Lower leg skin (tissue), 4 donors: ENCODE measurements around the gene JAKMIP2. TPM values are rescaled to one million over a fixed set of nuclear protein-coding genes. Genes with fewer than 3 reads are reported as not detected.

ENCODE experiments used
- DNase-seq, 2 donors: peaks; one replicate each; pipeline ENCODE4 v3.0.0-alpha.2; 2019; ENCODE audit warnings: low spot score in 2 of 2
- H3K4me3 ChIP-seq: fragments of 200-600 bp; sonication (generic); 2 replicates; pipeline ENCODE4 v1.5.1; 2017; ENCODE audit warnings: mild to moderate bottlenecking, low read depth; ENCODE audit not compliant: poor library complexity, severe bottlenecking
- CTCF ChIP-seq, 3 donors: fragments of 450-650 bp; IDR thresholded peaks; one replicate each; pipeline ENCODE4 v1.5.1; 2016; ENCODE audit warnings: antibody characterized with exemption in 3 of 3, mild to moderate bottlenecking in 3 of 3, moderate library complexity in 2 of 3
- POLR2A ChIP-seq, 2 donors: fragments of 450-650 bp; IDR thresholded peaks; one replicate each; pipeline ENCODE4 v1.6.1; 2016 to 2017; ENCODE audit warnings: antibody characterized with exemption in 2 of 2, mild to moderate bottlenecking in 1 of 2, moderate library complexity in 1 of 2
- WGBS, 2 donors: methylation state at CpG; one replicate each; pipeline ENCODE4 v1.1.5; 2018; 5-methylcytosine and 5-hydroxymethylcytosine counted together
- intact Hi-C: fragments of 100-400 bp; cut with DNase I; formaldehyde crosslinking; loops from one replicate; pipeline ENCODE4 v1.15.0; 2023; ENCODE audit warnings: low total_unique reads
- total RNA-seq, 4 donors: library from RNA; depleted of rRNA; stranded (reverse); fragments of >200 nt; gene quantifications; one replicate each; pipeline ENCODE4 v1.1.0, GENCODE V29; 2016

JAKMIP2 gene
- total RNA-seq, 4 donors from 2014 or later: 0.23 to 0.34 (median 0.23) TPM; not detected in 1

- WGBS, 2 donors: 77 to 80% methylated on average over 8 of the region's 8 CpGs
- no peak overlapping the region for H3K4me3 ChIP-seq
- TF ChIP-seq POLR2A (IDR thresholded peaks at IDR 0.05) (no peak), CTCF (IDR thresholded peaks at IDR 0.05) (no peak)
- intact Hi-C loops: no loop called here
- DNase-seq: no peak
Observed at GRCh38 chr5:147658293-147658932, 124.1 kb downstream of the JAKMIP2 start.

- no peak for DNase-seq
- TF ChIP-seq POLR2A (IDR thresholded peaks at IDR 0.05): no peak
- no peak overlapping the region for H3K4me3 ChIP-seq
- WGBS, 2 donors: 68 to 72% methylated on average over 1 of the region's 1 CpG
- intact Hi-C loops: no loop called here
Observed at GRCh38 chr5:147648597-147648996, 133.9 kb downstream of the JAKMIP2 start.

GRCh38 chr5:147645197-147645596 is 137.3 kb downstream of the JAKMIP2 start:
- 88 to 90% methylated on average over 11 of the region's 11 CpGs for WGBS, 2 donors
- DNase-seq: no peak
- TF ChIP-seq POLR2A (IDR thresholded peaks at IDR 0.05): no peak
- TF ChIP-seq CTCF (IDR thresholded peaks at IDR 0.05): no peak
- intact Hi-C loops: no loop called here
- H3K4me3 ChIP-seq: no peak overlapping the region

- intact Hi-C loops: no loop called here
- H3K4me3 ChIP-seq: no peak overlapping the region
- DNase-seq: no peak
- WGBS, 2 donors: 80 to 83% methylated on average over 1 of the region's 1 CpG
- TF ChIP-seq CTCF (IDR thresholded peaks at IDR 0.05): no peak
- no peak for TF ChIP-seq POLR2A (IDR thresholded peaks at IDR 0.05)
Observed at GRCh38 chr5:147644460-147644859, 138.1 kb downstream of the JAKMIP2 start.

GRCh38 chr5:147643142-147643541 is 139.4 kb downstream of the JAKMIP2 start:
- intact Hi-C loops: no loop called here
- DNase-seq: no peak
- WGBS, 2 donors: 58 to 68% methylated on average over 1 of the region's 1 CpG
- no peak overlapping the region for H3K4me3 ChIP-seq
- TF ChIP-seq POLR2A (IDR thresholded peaks at IDR 0.05) (no peak), CTCF (IDR thresholded peaks at IDR 0.05) (no peak)

GRCh38 chr5:147642666-147643065 is 139.9 kb downstream of the JAKMIP2 start:
- intact Hi-C loops: no loop called here
- TF ChIP-seq POLR2A (IDR thresholded peaks at IDR 0.05) (no peak), CTCF (IDR thresholded peaks at IDR 0.05) (no peak)
- H3K4me3 ChIP-seq: no peak overlapping the region
- 53 to 63% methylated on average over 3 of the region's 3 CpGs for WGBS, 2 donors
- DNase-seq: no peak
